GM12878 (cell line): ENCODE measurements around the gene KIFC3. TPM values are rescaled to one million over a fixed set of nuclear protein-coding genes. Genes with fewer than 3 reads are reported as not detected.

Experiments
- ATAC-seq: fragments of 200-7000 bp; cut with Tn5 transposase; 3 replicates; pipeline ENCODE4 v1.9.1; 2020; ENCODE audit warnings: mild to moderate bottlenecking, moderate library complexity
- BruUV-seq: library from RNA; stranded (reverse); fragments of 400-500 nt; replicated peaks from 2 replicates; lab custom pipeline; 2021; lab: Mats Ljungman, UMichigan
- CTCF ChIA-PET: fragments of 300-600 bp; sonication (Branson Sonifier 250); formaldehyde crosslinking; extraction: SDS; loops from one replicate; lab custom pipeline; 2021; ENCODE audit warnings: inconsistent platforms; lab: Yijun Ruan, JAX
- POLR2A ChIA-PET: fragments of 350-600 bp; formaldehyde crosslinking; extraction: SDS; loops from one replicate; lab custom pipeline; 2021; ENCODE audit warnings: inconsistent platforms; lab: Charles Lee
- RAD21 ChIA-PET: fragments of 300-600 bp; sonication (Branson Sonifier 250); formaldehyde crosslinking; loops from one replicate; lab custom pipeline; 2023; ENCODE audit warnings: antibody characterized with exemption; ENCODE audit not compliant: unreplicated experiment; lab: Charles Lee
- SMC1A ChIA-PET: fragments of 300-600 bp; sonication (Branson Sonifier 250); formaldehyde crosslinking; loops from one replicate; lab custom pipeline; 2023; ENCODE audit not compliant: unreplicated experiment, uncharacterized antibody; lab: Charles Lee
- DNase-seq: peaks from one replicate; pipeline ENCODE4 v3.0.0-alpha.2; 2011; ENCODE audit warnings: low read depth, low spot score
- FAIRE-seq: peaks from 3 replicates; lab custom pipeline; 2011; peaks lifted over from hg19 to GRCh38; lab: Jason Lieb, UNC
- H2AFZ ChIP-seq: 2 replicates; pipeline ENCODE4 v1.6.0; 2011; ENCODE audit warnings: low read depth, low read length, control low read depth; ENCODE audit not compliant: control insufficient read depth
- H3K27ac ChIP-seq: 2 replicates; pipeline ENCODE4 v1.5.1; 2011; ENCODE audit warnings: control low read depth; ENCODE audit not compliant: control insufficient read depth, insufficient read depth
- H3K27me3 ChIP-seq, 2 experiments: replicated peaks in 1 of 2; 2 replicates each; pipeline versions ENCODE4 v1.6.0 to v1.6.1; 2011; ENCODE audit warnings: low read length in 1 of 2; ENCODE audit not compliant: control insufficient read depth in 2 of 2, insufficient read depth in 2 of 2
- H3K36me3 ChIP-seq, 2 experiments: 2 replicates each; pipeline ENCODE4 v1.5.1; 2011; ENCODE audit warnings: low read length in 1 of 2; ENCODE audit not compliant: control insufficient read depth in 2 of 2, insufficient read depth in 2 of 2
- H3K4me1 ChIP-seq: 2 replicates; pipeline ENCODE4 v1.6.1; 2011; ENCODE audit warnings: mild to moderate bottlenecking, low read length, moderate library complexity, mixed read lengths; ENCODE audit not compliant: control insufficient read depth, insufficient read depth
- H3K4me2 ChIP-seq: 2 replicates; pipeline ENCODE4 v1.6.0; 2011; ENCODE audit warnings: control low read depth; ENCODE audit not compliant: control insufficient read depth, insufficient read depth
- H3K4me3 ChIP-seq: fragments of 200-600 bp; sonication (generic); 2 replicates; pipeline ENCODE4 v1.5.1; 2016
- H3K79me2 ChIP-seq: 2 replicates; pipeline ENCODE4 v1.6.0; 2011; ENCODE audit warnings: low read length; ENCODE audit not compliant: control insufficient read depth, insufficient read depth
- H3K9ac ChIP-seq: 2 replicates; pipeline ENCODE4 v1.8.0; 2011; ENCODE audit warnings: low read length, control low read depth, mixed read lengths; ENCODE audit not compliant: control insufficient read depth, insufficient read depth
- H3K9me3 ChIP-seq: replicated peaks from 3 replicates; pipeline ENCODE4 v1.5.1; 2011; ENCODE audit warnings: mild to moderate bottlenecking, low read length; ENCODE audit not compliant: control insufficient read depth, insufficient read depth
- H4K20me1 ChIP-seq: 2 replicates; pipeline ENCODE4 v1.6.0; 2011; ENCODE audit not compliant: control insufficient read depth, insufficient read depth
- BCL11A ChIP-seq: IDR thresholded peaks from 2 replicates; pipeline ENCODE4 v1.6.1; 2011; ENCODE audit warnings: low read depth, low read length
- SRF ChIP-seq, 2 experiments: IDR thresholded peaks; 2 replicates each; pipeline ENCODE4 v1.6.1; 2011; ENCODE audit warnings: low read depth in 2 of 2, low read length in 2 of 2, mild to moderate bottlenecking in 1 of 2, moderate library complexity in 1 of 2
- ZBED1 ChIP-seq: IDR thresholded peaks from 2 replicates; pipeline ENCODE4 v1.6.1; 2016; ENCODE audit warnings: borderline replicate concordance
- ZBTB40 ChIP-seq: fragments of 450-650 bp; IDR thresholded peaks from 2 replicates; pipeline ENCODE4 v1.6.1; 2016; ENCODE audit warnings: mild to moderate bottlenecking, moderate library complexity, borderline replicate concordance
- ZNF24 ChIP-seq: fragments of 450-650 bp; IDR thresholded peaks from 2 replicates; pipeline ENCODE4 v1.6.1; 2017; ENCODE audit warnings: antibody characterized with exemption, mild to moderate bottlenecking
- WGBS: methylation state at CpG from one replicate; pipeline ENCODE4 v1.1.6; 2016; ENCODE audit warnings: low lambda C conversion rate; ENCODE audit not compliant: insufficient replicate concordance, insufficient coverage; ENCODE audit errors: missing lambda C conversion rate; 5-methylcytosine and 5-hydroxymethylcytosine counted together
- in situ Hi-C: fragments of 300-500 bp; cut with MboI; formaldehyde crosslinking; loops from 9 replicates; pipeline ENCODE4 v1.14.3; 2018; ENCODE audit warnings: mixed read lengths
- intact Hi-C: fragments of 100-400 bp; cut with micrococcal nuclease; formaldehyde crosslinking; loops from one replicate; pipeline ENCODE4 v1.14.2; 2022; ENCODE audit not compliant: unreplicated experiment
- polyA plus RNA-seq, 11 experiments: library from polyadenylated mRNA; depleted of rRNA in 4 of 11; unstranded in 6 of 11; stranded (reverse) in 5 of 11; fragments of >200 nt; fragmentation: Nextera tagmentation in 4 of 11; fragmentation: Illumina TruSeq in 1 of 11; extraction: Ambion mirVana in 4 of 11; extraction: Trizol in 1 of 11; gene quantifications; 1 replicate in 1 of 11; 2 replicates in 10 of 11; pipeline versions ENCODE4 v1.2.1 to v1.2.3, GENCODE V29; 2011 to 2016; ENCODE audit warnings: inconsistent platforms in 2 of 11, missing spikeins in 2 of 11, low read depth in 1 of 11
- total RNA-seq, 4 experiments: library from RNA; depleted of rRNA in 3 of 4; stranded (reverse); fragments of >200 nt in 3 of 4; fragmentation: Illumina TruSeq in 1 of 4; extraction: Trizol in 1 of 4; gene quantifications; 2 replicates each; pipeline versions ENCODE4 v1.2.1 to v1.2.3, GENCODE V29; 2013 to 2021
- TF ChIP-seq, protein P1 (sequence below): fragments of 450-650 bp; IDR thresholded peaks from 2 replicates; pipeline ENCODE4 v1.6.1; 2018; ENCODE audit warnings: borderline replicate concordance, mild to moderate bottlenecking; ENCODE audit not compliant: partially characterized antibody

The KIFC3 gene
- total and polyA plus RNA-seq, 10 of the 15 experiments (the other 5 are each of a cell fraction or from before 2014, with no cell fraction given): 0.22 to 1.3 (median 0.26) TPM; not detected in 3

GRCh38 chr16:57799600-57800199 is 2.6 kb downstream of the KIFC3 start:
- Histone ChIP-seq H4K20me1 (no peaks in the 10 kb centered on the region), H3K9me3 (no peaks in the 10 kb centered on the region), H3K4me1 (no peaks in the 10 kb centered on the region), H3K27me3 (peaks cover 9 to 11% of the 10 kb centered on the region in 2 experiments; a peak in 3 of 4 replicates), H3K4me2 (no peak overlapping the region), H3K4me3 (no peak overlapping the region), H3K79me2 (no peaks in the 10 kb centered on the region), H3K9ac (no peak overlapping the region), H3K36me3 (no peaks in the 10 kb centered on the region), H2AFZ (no peak overlapping the region), H3K27ac (no peak overlapping the region)
- ChIA-PET SMC1A (interaction anchor here (0.8 kb wide), 1 partner anchor 9 kb away, joined by 5 read pairs; no protein-coding TSS in a partner anchor), CTCF (interaction anchor here (0.7 to 1.0 kb wide), 3 partner anchors 42 to 205 kb away, joined by 3 to 4 read pairs (median 3); no protein-coding TSS in a partner anchor), POLR2A (no interaction called here), RAD21 (no interaction called here)
- 8% methylated on average over 5 of the region's 5 CpGs for WGBS
- no peak for DNase-seq
- no peak for ATAC-seq
- FAIRE-seq: no peak
- in situ Hi-C loops (no loop called here), intact Hi-C loops (no loop called here)
- no TSS peak for BruUV-seq
- TF ChIP-seq ZNF24: no peak
- TF ChIP-seq, protein P1, sequence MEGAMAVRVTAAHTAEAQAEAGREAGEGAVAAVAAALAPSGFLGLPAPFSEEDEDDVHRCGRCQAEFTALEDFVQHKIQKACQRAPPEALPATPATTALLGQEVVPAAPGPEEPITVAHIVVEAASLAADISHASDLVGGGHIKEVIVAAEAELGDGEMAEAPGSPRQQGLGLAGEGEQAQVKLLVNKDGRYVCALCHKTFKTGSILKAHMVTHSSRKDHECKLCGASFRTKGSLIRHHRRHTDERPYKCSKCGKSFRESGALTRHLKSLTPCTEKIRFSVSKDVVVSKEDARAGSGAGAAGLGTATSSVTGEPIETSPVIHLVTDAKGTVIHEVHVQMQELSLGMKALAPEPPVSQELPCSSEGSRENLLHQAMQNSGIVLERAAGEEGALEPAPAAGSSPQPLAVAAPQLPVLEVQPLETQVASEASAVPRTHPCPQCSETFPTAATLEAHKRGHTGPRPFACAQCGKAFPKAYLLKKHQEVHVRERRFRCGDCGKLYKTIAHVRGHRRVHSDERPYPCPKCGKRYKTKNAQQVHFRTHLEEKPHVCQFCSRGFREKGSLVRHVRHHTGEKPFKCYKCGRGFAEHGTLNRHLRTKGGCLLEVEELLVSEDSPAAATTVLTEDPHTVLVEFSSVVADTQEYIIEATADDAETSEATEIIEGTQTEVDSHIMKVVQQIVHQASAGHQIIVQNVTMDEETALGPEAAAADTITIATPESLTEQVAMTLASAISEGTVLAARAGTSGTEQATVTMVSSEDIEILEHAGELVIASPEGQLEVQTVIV: no peak
- TF ChIP-seq ZBED1: no peak
- no peak for TF ChIP-seq SRF (IDR thresholded peaks at IDR 0.05; ENCODE audit: low read depth in 2 of 2, low read length in 2 of 2)
- TF ChIP-seq ZBTB40: no peak
- no peak for TF ChIP-seq BCL11A
- TF ChIP-seq, all 136 proteins: peak for 0
